ENCODE results near the gene PRDX2.

Gene PRDX2

GRCh38 chr19:12792051-12792852, 9.3 kb downstream of the PRDX2 start:
- peak; percentile 86 for DNase-seq

- DNase-seq, result peak; percentile 99
Measured at GRCh38 chr19:12791345-12792050, 10.1 kb downstream of the PRDX2 start, which contains the start of gene JUNB. TSS of gene JUNB (plus strand) at chr19:12791486. CDS start at chr19:12791772, 286 bp downstream.

- DNase-seq, result peak; percentile 20
Measured at GRCh38 chr19:12790628-12791344, 10.8 kb downstream of the PRDX2 start.

DNA sequence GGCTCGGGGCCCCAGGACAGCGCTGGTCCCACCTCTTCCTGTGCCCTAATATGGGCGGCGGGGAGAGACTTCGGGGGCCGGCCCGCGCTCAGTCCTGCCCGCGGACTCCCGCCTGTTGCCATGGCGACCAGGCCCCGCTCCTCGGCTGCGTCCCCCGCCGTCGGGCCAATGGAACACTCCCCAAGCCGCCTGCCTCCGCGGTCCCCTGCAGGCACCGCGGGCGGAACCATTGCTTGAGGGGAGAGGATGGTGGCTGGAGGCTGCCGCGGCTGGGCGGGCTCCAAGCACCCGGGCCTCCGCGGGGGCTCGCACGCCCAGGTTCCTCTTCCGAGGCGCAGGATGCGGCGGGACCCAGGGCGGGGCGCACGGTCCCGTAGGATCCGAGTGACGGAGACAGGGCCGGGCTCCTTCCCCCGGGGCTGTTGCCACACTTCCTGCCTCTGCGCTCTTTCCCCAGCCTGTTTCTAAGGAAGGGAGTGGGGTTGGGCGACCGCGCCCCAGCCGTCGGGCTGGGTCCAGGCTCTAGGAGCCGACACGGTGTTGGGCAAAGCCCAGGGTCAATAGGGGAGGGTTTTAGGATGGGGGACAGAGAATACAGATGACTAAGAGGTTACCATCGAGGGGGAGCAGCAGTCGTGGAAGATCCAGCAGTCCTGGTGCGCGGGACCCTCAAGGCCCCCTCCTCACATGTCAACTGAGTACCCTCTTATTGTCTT, 11.5 kb downstream of the PRDX2 start:
- DNase-seq, result peak; percentile 99

- peak; percentile 38 for DNase-seq
Measured at GRCh38 chr19:12789098-12789903, 12.3 kb downstream of the PRDX2 start.

- peak; percentile 68 for DNase-seq
Measured at GRCh38 chr19:12788682-12789097, 12.9 kb downstream of the PRDX2 start.

- DNase-seq, result no peak
Measured at GRCh38 chr19:12788042-12788681, 13.4 kb downstream of the PRDX2 start.

DNA sequence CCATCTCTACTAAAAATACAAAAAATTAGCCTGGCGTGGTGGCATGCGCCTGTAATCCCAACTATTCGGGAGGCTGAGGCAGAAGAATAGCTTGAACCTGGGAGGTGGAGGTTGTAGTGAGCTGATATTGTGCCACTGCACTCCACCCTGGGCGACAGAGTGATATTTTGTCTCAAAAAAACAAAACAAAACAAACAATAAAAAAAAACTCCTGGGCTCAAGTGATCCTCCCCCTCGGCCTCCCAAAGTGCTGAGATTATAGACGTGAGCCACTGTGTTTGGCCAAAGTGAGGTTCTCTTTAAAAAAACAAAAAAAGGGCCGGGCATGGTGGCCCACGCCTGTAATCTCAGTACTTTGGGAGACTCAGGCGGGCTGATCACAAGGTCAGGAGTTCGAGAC, 14.1 kb downstream of the PRDX2 start:
- DNase-seq, result no peak

- no peak for DNase-seq
Measured at GRCh38 chr19:12786952-12787351, 14.6 kb downstream of the PRDX2 start.

DNA sequence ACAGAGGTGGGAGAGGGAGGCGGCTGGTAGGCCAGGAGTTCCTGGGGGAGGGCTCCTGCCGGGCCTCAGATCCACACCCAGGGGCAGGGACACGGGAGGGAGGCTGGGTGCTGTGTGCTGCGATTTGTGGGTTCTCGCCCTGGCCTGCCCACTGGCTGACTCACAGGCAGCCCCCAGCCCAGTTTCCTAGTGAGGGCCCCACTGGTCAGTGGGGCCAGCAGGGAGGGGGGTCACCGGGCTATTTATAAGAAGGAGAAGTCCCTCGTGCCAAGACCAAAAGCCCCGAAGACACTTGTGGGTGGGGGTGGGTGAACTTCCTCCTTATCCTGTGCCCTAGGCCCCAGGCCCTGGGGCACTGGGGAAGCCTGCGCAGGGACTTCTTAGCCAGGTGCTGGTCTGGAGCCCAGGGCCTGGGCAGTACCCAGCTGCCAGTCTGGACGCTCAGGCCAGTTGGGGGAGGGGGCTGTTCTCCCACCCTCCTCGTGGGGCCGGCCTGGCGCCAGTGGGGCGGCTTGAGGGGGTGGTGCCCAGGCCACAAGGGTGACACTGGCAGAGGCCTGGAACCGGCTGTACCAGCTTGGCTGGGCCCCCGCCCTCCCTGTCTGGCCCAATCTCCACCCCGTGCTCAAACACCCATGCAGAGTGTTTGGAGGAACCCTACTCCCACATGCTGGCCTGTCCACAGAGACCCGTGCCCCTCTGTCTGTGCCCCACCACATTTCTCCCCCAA, 15.3 kb downstream of the PRDX2 start:
- DNase-seq, result peak; percentile 38

GRCh38 chr19:12785431-12786031, 16.1 kb downstream of the PRDX2 start:
- DNase-seq, result peak; percentile 33

- DNase-seq, result peak; percentile 55
Measured at GRCh38 chr19:12784871-12785430, 16.6 kb downstream of the PRDX2 start.

DNA sequence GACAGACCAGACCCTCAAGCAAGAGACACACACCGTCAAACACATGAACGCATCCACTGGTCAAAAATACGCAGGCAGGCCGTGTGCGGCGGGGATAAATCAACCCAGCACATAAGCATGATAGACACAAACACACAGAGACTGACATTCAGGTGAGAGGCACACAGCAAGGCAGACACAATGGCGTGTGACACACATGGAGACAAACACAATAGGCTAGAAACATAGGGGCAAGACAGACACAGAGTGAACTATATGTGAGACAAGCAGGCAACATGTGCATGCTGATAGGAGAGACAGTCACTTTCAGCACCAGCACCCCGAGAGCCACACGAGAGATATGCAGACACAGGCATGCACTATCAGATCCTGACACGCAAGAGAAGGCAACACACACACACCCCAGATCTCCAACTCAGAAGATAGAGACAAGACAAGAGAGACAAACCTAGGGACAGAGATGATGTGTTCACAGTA, 17.2 kb downstream of the PRDX2 start:
- peak; percentile 53 for DNase-seq

GRCh38 chr19:12783849-12784393, 17.7 kb downstream of the PRDX2 start:
- peak; percentile 66 for DNase-seq

DNA sequence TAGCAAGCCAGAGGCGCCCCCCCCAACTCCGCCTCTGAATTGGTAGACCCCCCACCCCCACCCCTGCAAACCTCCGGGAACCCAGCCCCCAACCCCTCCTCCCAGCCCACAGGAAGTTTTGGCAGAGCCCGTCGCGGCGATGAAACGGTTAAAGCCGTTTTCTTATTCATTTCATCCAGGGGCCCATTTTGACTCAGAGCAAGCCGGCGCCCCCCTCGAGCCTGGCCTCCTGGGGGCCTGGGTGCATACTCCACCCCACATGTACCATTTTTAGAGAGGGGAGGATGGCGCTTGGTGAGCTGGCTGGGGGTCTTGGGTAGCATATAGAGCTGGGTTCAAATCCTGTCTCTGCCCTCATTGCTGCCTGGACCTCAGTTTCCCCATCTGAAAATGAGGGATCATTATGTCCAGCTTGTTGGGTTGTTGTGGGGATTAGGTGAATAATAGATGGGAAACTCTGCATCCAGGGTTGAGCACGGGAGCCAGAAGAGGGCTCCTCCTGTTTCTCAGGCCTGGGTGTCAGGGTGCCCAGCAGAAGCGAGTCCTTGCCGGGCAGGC, 18.2 kb downstream of the PRDX2 start:
- peak; percentile 94 for DNase-seq

DNA sequence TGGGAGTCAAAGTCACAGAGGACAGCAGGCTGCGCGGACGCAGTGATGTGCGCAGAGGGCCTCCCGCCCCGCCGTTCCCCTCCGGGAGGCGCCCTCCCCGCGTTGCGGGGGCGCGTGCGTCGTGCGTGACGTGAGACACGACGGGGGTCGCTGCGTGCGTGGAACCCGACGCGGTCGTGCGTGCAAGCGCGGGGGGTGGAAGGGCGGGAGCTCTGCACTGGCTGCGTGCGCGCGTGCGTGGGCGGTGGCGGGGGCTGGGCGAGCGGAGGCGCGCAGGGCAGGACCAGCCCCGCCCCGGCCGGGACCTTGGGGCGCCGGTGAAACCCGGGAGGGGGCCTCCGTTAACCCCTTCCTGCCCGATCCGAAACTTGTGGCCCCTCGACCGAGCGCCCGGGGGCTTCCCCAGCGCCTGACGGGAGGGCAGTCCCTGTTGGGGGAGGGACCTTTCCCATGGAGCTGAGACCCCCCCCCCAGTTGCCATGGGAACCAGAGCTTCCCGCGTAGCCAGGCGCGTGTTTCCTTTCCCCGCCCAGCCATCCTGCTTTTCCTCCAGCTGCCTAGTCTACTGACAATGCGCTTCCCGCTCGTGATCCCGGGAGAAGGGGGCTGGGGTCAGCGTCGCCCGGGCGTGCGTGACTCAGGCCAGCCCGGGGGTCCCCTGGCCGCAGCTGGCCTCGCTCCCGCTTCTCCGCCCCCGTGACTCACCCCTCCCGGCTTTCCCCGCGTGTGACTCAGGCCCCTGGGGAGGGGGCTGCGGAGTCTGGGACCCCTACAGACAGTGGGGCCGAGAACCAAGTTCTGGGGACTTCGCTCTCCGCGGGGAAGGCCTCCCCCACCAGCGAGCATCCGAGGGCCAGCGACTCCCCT, 18.9 kb downstream of the PRDX2 start:
- DNase-seq, result peak; percentile 97

DNA sequence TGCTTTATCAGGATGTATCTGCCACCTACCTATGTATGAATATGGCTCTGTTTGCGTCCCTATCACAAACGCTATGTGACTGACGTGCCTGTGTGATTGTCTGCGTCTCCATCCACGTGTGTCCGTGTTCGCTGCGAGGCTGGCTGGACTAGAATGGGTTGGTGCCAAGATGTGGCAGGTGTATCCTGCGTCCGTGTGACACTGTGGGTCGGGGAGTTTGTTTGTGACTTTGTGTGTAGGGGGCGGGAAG, 19.5 kb downstream of the PRDX2 start:
- no peak for DNase-seq

Data from activated CD4-positive, alpha-beta T cell treated with anti-CD3 and anti-CD28 coated beads, Interleukin-10, Interleukin-2, amounts not matched to agents 100 ng/mL and 50 ng/mL, durations not matched to agents 16 hours and 8 hours (primary cell).